Activated CD4-positive, alpha-beta T cell treated with anti-CD3 and anti-CD28 coated beads for 36 hours (primary cell): ENCODE results near the gene RASAL1. TPM values are rescaled to one million over a fixed set of nuclear protein-coding genes. Genes with fewer than 3 reads are reported as not detected.

ENCODE experiments used
- ATAC-seq: fragments of 200-7000 bp; cut with Tn5 transposase; one replicate; pipeline ENCODE4 v1.10.0; 2021; ENCODE audit warnings: mild to moderate bottlenecking, moderate library complexity
- CTCF ChIA-PET: fragments of 350-600 bp; sonication (Branson Sonifier 250); formaldehyde crosslinking; loops from one replicate; lab custom pipeline; 2021; ENCODE audit warnings: antibody characterized with exemption; lab: Charles Lee
- POLR2A ChIA-PET: fragments of 350-600 bp; sonication (Branson Sonifier 250); formaldehyde crosslinking; loops from one replicate; lab custom pipeline; 2021; ENCODE audit warnings: antibody characterized with exemption, inconsistent platforms; lab: Charles Lee
- DNase-seq: peaks from one replicate; pipeline ENCODE4 v3.0.0-alpha.2; 2020
- H3K27ac Mint-ChIP-seq: one replicate; pipeline ENCODE4 v1.8.0; 2021; ENCODE audit warnings: mixed read lengths
- H3K27me3 Mint-ChIP-seq: one replicate; pipeline ENCODE4 v1.8.0; 2021; ENCODE audit warnings: mixed read lengths
- H3K36me3 Mint-ChIP-seq: one replicate; pipeline ENCODE4 v1.8.0; 2021; ENCODE audit warnings: low read depth, mixed read lengths
- H3K4me1 Mint-ChIP-seq: one replicate; pipeline ENCODE4 v1.8.0; 2021; ENCODE audit warnings: mixed read lengths
- H3K4me3 Mint-ChIP-seq: one replicate; pipeline ENCODE4 v1.8.0; 2021; ENCODE audit warnings: mild to moderate bottlenecking, moderate library complexity, mixed read lengths
- H3K9me3 Mint-ChIP-seq: one replicate; pipeline ENCODE4 v1.8.0; 2021; ENCODE audit warnings: low read depth, mixed read lengths
- intact Hi-C, 2 experiments: fragments of 100-400 bp; cut with DNase I in 1 of 2; cut with micrococcal nuclease in 1 of 2; formaldehyde crosslinking; loops; one replicate each; pipeline versions ENCODE4 v1.14.2 to v1.15.1; 2022 to 2024; cut with DNase I, micrococcal nuclease
- total RNA-seq, 2 experiments: library from RNA; stranded (reverse); gene quantifications; one replicate each; pipeline ENCODE4 v1.2.3, GENCODE V29; 2021

The RASAL1 gene
- total RNA-seq = 10 to 100 TPM in 1 of 2 experiments, 1 to 10 TPM in 1; 9.0 to 10.6 TPM

DNA sequence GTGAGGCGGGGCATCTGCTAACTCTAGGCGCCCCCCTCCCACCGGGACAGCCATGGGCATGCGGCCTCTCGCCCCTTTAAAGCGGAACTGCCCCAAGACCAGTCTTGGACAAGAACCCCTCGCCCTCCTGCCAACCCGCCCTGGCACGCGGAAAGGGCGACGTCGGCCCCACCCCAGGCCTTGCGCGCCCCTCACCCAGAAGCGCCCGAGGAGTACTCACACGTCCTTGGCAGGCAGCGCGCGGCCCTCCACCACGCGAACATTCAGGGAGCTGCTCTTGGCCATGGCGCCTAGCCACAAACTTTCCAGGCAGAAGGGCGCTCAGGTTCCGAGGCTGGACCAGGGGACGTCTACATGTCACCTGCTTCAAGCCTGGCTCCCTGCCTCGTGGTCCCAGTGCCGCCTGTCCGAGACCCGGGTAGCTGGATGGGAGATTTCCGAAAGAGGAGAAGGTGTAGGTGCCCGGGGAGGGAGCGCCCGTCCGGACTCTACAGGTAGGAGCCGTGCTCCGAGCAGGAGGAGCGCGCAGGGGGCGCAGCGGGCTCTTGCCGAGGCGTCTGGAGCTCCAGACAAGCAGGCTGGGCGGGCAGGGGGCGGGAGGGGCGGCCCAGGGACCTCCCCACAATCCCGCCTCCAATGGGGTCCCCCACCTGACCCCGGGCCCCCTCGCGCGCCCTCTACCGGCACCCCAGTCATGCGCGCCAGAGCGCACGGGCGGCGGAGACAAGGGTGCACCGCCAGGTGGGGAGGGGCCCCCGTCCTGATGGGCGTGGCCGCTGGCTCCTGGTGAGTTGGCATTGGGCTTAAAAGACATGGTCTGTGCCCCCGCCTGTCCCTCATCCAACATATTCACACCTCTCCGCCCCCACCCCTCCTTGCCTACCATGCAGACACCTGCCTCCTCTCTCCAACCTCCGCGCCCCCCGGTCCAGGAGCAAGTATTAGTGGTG is at the start of gene RASAL1:
TSS of gene RASAL1 (minus strand) at position 584 of the 950 bp plus-strand sequence. CDS start at position 285, 299 bp downstream.
- CTCF ChIA-PET = interaction anchor here (0.7 to 6.4 kb wide), 8 partner anchors 15 to 64 kb away, joined by 3 to 57 read pairs (median 4); no protein-coding TSS in a partner anchor
- ATAC-seq (peak; percentile 92), DNase-seq (peak; percentile 96)
- Mint-ChIP-seq H3K4me3 (peak within 1 kb of the TSS; percentile 73), H3K27ac (peak within 1 kb of the TSS; percentile 92), H3K9me3 (no peaks in the 10 kb centered on the region), H3K27me3 (no peaks in the 10 kb centered on the region), H3K4me1 (peaks cover 16% of the 10 kb centered on the region), H3K36me3 (no peaks in the 10 kb centered on the region)
- POLR2A ChIA-PET = interaction anchor here (0.6 kb wide), 1 partner anchor 18 kb away, joined by 3 read pairs; no protein-coding TSS in a partner anchor
- intact Hi-C loops = loop anchor here (1.0 to 2.0 kb wide), 8 partner anchors 17 to 1293 kb away; partner anchors contain the start of genes DDX54 (in 1 of the 2), MAPKAPK5 (in 1 of the 2), RITA1 (in 1 of the 2) and TPCN1 (in 1 of the 2)

DNA sequence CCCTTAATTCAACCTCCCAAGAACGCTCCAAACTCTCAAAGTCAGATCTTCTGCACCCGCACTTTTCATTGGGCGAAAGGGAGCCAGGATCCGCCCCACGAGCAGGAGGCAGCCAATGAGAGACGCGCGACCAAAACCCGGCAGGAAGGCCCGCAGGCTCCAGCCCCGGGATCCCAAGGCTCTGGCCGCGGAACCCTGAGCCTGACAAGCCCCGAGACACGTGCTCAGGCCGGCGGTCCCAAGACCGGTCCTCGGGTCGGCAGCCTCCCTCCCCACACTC is 49.3 kb upstream of the RASAL1 start:
- peaks cover 47% of the 10 kb centered on the region for H3K36me3 Mint-ChIP-seq
- ChIA-PET POLR2A (interaction anchor here (0.6 to 1.7 kb wide), 3 partner anchors 8 to 48 kb away, joined by 3 to 5 read pairs (median 4); no protein-coding TSS in a partner anchor), CTCF (interaction anchor here (0.7 to 4.6 kb wide), 5 partner anchors 10 to 192 kb away, joined by 3 to 29 read pairs (median 4); no protein-coding TSS in a partner anchor)
- no peaks in the 10 kb centered on the region for H3K27me3 Mint-ChIP-seq
- peaks cover 36% of the 10 kb centered on the region for H3K4me1 Mint-ChIP-seq
- peak overlapping the region; percentile 97 for H3K4me3 Mint-ChIP-seq
- intact Hi-C loops = loop anchor here (1.0 to 10.0 kb wide), 11 partner anchors 23 to 780 kb away; partner anchors contain the start of genes SLC8B1 (in 2 of the 2), TPCN1 (in 2 of the 2), OAS2 (in 1 of the 2) and PLBD2 (in 1 of the 2)
- ATAC-seq (peak; percentile 89), DNase-seq (peak; percentile 94)
- H3K27ac Mint-ChIP-seq = peak overlapping the region; percentile 96
- no peaks in the 10 kb centered on the region for H3K9me3 Mint-ChIP-seq

DNA sequence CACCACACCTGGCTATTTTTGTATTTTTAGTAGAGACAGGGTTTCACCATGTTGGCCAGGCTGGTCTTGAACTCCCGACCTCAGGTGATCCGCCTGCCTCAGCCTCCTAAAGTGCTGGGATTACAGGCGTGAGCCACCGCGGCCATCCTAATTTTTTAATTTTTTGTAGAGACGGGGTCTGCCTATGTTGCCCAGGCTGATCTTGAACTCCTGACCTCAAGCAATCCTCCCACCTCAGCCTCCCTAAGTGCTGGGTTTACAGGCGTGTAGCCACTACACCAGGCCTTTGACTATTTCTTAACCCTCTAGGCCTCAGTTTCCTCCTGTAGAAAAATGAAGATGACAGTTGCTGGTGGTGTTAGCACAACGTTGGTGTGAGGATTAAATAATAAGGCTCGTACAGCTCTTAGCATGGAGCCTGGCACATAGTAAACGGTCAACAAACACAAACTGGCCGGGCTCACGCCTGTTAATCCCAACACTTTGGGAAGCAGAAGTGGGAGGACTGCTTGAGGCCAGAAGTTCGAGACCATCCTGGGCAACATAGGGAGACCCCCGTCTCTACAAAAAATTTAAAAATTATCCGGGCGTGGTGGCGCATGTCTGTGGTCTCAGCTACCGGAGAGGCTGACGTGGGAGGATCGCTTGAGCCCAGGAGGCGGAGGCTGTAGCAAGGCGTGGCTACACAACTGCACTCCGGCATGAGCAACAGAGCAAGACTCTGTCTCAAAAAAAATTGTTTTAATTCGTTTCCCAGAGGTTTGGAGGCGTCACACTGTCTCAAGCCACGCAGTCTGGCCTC is 48.7 kb upstream of the RASAL1 start:
- Mint-ChIP-seq H3K27me3 (no peaks in the 10 kb centered on the region), H3K4me1 (peaks cover 35% of the 10 kb centered on the region), H3K27ac (peak overlapping the region; percentile 96), H3K9me3 (no peaks in the 10 kb centered on the region), H3K36me3 (peaks cover 51% of the 10 kb centered on the region), H3K4me3 (peak overlapping the region; percentile 97)
- DNase-seq = peak; percentile 85
- ChIA-PET POLR2A (interaction anchor here (0.6 to 1.2 kb wide), 5 partner anchors 19 to 129 kb away, joined by 3 to 4 read pairs (median 3); partner anchors contain the start of gene TPCN1), CTCF (interaction anchor here (0.5 to 4.6 kb wide), 7 partner anchors 10 to 196 kb away, joined by 3 to 29 read pairs (median 3); no protein-coding TSS in a partner anchor)
- ATAC-seq = peak; percentile 74
- intact Hi-C loops = loop anchor here (1.0 to 10.0 kb wide), 4 partner anchors 37 to 781 kb away; partner anchors contain the start of genes RBM19 (in 1 of the 2), SLC8B1 (in 1 of the 2) and TPCN1 (in 1 of the 2)

- ChIA-PET POLR2A (interaction anchor here (0.6 to 1.2 kb wide), 2 partner anchors 39 to 156 kb away, joined by 3 to 8 read pairs; no protein-coding TSS in a partner anchor), CTCF (interaction anchor here (0.6 to 4.6 kb wide), 2 partner anchors 9 to 190 kb away, joined by 4 to 29 read pairs; no protein-coding TSS in a partner anchor)
- H3K27me3 Mint-ChIP-seq = no peaks in the 10 kb centered on the region
- peaks cover 53% of the 10 kb centered on the region for H3K36me3 Mint-ChIP-seq
- no peaks in the 10 kb centered on the region for H3K9me3 Mint-ChIP-seq
- ATAC-seq (no peak), DNase-seq (no peak)
- peak overlapping the region; percentile 51 for H3K27ac Mint-ChIP-seq
- H3K4me1 Mint-ChIP-seq = peaks cover 32% of the 10 kb centered on the region
- peak overlapping the region; percentile 97 for H3K4me3 Mint-ChIP-seq
- intact Hi-C loops = loop anchor here (10.0 kb wide), 2 partner anchors 152 to 782 kb away; partner anchors contain the start of genes RBM19 (in 1 of the 2) and SLC8B1 (in 1 of the 2)
Measured at GRCh38 chr12:113183030-113183589, 47.5 kb upstream of the RASAL1 start.

DNA sequence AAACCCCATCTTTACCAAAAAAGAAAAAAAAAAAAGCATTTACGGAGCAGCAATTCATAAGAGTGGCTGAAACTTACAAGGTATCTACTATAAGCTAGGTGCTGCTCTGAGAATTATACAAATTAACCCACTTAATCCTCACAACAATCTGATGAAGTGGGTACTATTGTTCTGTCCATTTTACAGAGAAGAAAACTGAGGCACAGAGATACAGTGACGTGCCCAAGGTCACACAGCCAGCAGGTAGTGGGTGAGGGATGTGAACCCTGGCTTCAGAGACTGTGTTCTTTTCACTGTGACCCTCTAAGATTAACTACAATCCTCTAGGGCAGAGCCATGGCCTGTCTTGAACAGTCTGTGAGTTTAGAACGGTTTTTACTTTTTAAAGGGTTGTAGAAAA is 46.4 kb upstream of the RASAL1 start:
- peak overlapping the region; percentile 33 for H3K27ac Mint-ChIP-seq
- ChIA-PET POLR2A (interaction anchor here (0.7 to 1.2 kb wide), 3 partner anchors 26 to 51 kb away, joined by 3 to 4 read pairs (median 4); no protein-coding TSS in a partner anchor), CTCF (interaction anchor here (4.6 kb wide), 1 partner anchor 7 kb away, joined by 29 read pairs; no protein-coding TSS in a partner anchor)
- H3K27me3 Mint-ChIP-seq = no peaks in the 10 kb centered on the region
- H3K4me3 Mint-ChIP-seq = no peak overlapping the region
- DNase-seq (no peak), ATAC-seq (no peak)
- intact Hi-C loops = loop anchor here (10.0 kb wide), 2 partner anchors 153 to 783 kb away; partner anchors contain the start of genes RBM19 (in 1 of the 2) and SLC8B1 (in 1 of the 2)
- H3K4me1 Mint-ChIP-seq = peaks cover 25% of the 10 kb centered on the region
- no peaks in the 10 kb centered on the region for H3K9me3 Mint-ChIP-seq
- peaks cover 56% of the 10 kb centered on the region for H3K36me3 Mint-ChIP-seq

DNA sequence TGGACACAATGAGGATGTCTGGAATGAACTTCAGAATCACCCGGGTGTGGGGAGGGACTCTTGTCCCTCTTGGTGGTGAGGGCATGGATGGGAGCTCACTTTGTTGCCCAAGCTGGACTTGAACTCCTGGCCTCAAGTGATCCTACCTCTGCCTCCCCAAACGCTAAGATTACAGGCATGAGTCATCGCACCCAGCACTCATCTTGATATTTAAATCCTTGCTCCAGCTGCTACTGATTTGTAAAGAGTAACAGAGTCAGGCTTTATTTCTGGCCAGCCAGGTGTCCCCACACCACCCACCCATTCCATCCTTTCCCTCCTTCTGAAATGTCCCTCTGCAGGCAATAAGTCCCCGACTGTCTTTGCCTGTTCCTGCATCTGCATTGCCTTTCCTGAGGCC is 44.8 kb upstream of the RASAL1 start:
- H3K27ac Mint-ChIP-seq = no peak overlapping the region
- CTCF ChIA-PET = interaction anchor here (0.7 kb wide), 1 partner anchor 15 kb away, joined by 3 read pairs; no protein-coding TSS in a partner anchor

DNA sequence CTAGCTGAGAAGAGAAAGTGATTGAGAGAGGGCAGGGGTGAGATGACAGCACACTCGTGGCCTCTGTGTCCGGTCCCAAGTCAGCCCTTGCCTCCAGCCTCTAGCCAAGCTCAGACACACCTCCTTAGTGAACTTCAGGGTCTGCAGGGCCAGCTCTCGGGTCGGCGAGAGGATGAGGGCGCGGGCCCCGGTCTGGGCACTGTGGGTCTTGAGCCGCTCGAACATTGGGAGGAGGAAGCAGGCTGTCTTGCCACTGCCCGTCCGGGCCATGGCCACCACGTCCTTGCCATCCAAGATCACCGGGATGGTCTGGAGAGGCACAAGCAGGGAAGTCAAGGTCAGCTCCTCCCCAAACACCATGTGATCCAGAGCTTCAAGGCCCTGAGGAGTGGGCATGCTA is 43.5 kb upstream of the RASAL1 start:
- ChIA-PET CTCF (interaction anchor here (1.3 kb wide), 1 partner anchor 42 kb away, joined by 3 read pairs; no protein-coding TSS in a partner anchor), POLR2A (interaction anchor here (0.6 kb wide), 1 partner anchor 273 kb away, joined by 3 read pairs; no protein-coding TSS in a partner anchor)
- Mint-ChIP-seq H3K36me3 (peaks cover 64% of the 10 kb centered on the region), H3K27me3 (no peaks in the 10 kb centered on the region), H3K4me1 (peaks cover 16% of the 10 kb centered on the region), H3K9me3 (no peaks in the 10 kb centered on the region), H3K4me3 (no peak overlapping the region), H3K27ac (no peak overlapping the region)
- ATAC-seq (no peak), DNase-seq (no peak)
- intact Hi-C loops = no loop called here

More for the DNA sequence above, 44.8 kb upstream of the RASAL1 start:
- H3K9me3 Mint-ChIP-seq = no peaks in the 10 kb centered on the region
- intact Hi-C loops = loop anchor here (10.0 kb wide), 2 partner anchors 154 to 784 kb away; partner anchors contain the start of genes RBM19 (in 1 of the 2) and SLC8B1 (in 1 of the 2)
- DNase-seq (no peak), ATAC-seq (no peak)
- peaks cover 15% of the 10 kb centered on the region for H3K4me1 Mint-ChIP-seq
- no peaks in the 10 kb centered on the region for H3K27me3 Mint-ChIP-seq
- H3K4me3 Mint-ChIP-seq = no peak overlapping the region
- peaks cover 57% of the 10 kb centered on the region for H3K36me3 Mint-ChIP-seq
- POLR2A ChIA-PET = no interaction called here

DNA sequence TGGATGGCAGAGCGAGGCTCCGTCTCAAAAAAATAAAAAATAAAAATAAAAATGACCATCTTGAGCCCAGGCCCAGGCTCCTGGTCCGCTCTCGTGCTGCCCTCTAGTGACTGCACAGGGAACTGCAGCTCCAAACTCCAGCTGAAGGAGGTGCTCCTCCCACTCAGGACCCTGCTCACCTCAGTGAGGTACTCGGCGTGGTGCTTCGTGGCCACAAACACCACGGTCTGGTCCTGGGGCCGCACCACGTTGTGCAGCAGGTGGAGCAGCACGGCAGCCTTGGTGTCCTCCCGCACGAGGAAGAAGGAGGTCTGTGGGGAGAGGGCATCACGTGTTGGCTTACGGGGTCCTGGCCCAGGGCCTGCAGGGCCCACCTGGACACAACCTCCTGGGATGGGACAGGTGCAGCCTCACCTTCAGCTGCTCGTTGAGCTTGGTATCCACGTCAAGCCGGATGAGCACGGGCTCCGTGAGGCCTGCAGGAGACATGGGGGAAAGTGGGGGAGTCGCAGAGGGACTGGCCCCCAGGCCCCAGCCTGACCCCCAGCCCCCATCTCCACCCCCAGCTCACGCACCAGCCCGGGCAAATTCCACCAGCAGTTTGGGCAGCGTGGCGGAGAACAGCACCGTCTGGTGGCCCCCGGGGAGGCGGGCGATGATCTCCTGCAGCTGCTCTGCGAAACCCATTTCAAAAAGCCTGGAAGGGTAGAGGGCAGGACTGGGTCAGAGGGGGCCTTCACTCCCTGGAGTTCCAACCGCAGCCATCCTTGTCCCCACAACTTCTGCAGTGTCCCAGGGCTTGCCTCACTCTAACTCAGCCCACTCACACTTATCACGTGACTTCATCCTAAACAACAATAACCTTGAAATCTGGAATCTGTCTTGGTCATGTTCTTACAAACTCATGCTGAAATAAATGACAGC is 39.2 kb upstream of the RASAL1 start:
- H3K4me1 Mint-ChIP-seq = peaks cover 2% of the 10 kb centered on the region
- peaks cover 78% of the 10 kb centered on the region for H3K36me3 Mint-ChIP-seq
- peak; percentile 88 for DNase-seq
- intact Hi-C loops = loop anchor here (1.0 to 2.0 kb wide), 2 partner anchors 76 to 126 kb away; no protein-coding TSS in a partner anchor
- H3K27ac Mint-ChIP-seq = no peak overlapping the region
- no peaks in the 10 kb centered on the region for H3K9me3 Mint-ChIP-seq
- no peak overlapping the region for H3K4me3 Mint-ChIP-seq
- H3K27me3 Mint-ChIP-seq = no peaks in the 10 kb centered on the region
- ChIA-PET POLR2A (interaction anchor here (0.6 to 0.7 kb wide), 2 partner anchors 32 to 127 kb away, joined by 3 to 5 read pairs; no protein-coding TSS in a partner anchor), CTCF (interaction anchor here (0.6 to 4.7 kb wide), 33 partner anchors 9 to 186 kb away, joined by 3 to 30 read pairs (median 5); partner anchors contain the start of genes DDX54, RASAL1, RITA1 and SLC8B1)
- peak; percentile 75 for ATAC-seq
